NCI-H128 (cell line): Measurements from ENCODE around the gene APRT.

Experiments used
- DNase-seq: peaks from one replicate; lab custom pipeline; 2025; ENCODE audit not compliant: unreplicated experiment; lab: John Stamatoyannopoulos, UW

APRT gene

GRCh38 chr16:88809068-88809675 lies 2.6 kb downstream of the APRT start:
- DNase-seq, result no peak

DNA sequence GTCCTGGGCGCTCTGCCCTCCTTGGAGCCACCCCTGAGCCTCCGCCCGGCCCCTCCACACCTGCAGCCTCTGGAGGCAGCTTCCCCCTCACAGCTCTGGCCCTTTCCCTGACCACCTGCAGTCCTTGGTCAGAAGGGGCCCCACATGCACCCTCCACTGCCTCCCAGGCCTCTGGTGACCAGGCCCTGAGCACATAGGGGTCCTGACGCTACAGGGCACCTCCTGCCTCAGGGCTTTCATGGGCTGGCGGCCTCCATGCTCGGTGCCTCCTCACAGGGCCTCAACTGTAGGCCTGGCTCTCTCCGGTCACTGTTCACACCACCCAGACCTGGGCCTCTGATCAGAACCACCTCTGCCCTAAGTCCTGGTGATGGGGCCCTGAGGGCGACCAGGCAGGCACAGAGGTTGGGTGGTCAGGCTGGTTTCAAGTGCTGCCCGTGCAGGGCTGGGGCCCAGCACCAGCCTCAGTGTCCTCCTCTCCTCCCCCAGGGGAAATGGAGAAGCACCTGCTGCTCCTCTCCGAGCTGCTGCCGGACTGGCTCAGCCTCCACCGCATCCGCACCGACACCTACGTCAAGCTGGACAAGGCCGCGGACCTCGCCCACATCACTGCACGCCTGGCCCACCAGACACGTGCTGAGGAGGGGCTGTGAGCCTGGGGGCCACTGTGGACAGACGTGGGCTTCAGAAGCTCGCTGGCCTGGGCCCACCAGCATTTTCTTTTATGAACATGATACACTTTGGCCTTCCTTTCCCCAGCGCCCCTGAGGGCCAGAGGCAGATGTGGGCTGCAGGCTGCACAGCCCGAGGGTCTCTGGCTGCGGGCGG lies 3.9 kb downstream of the APRT start:
- DNase-seq, result no peak

GRCh38 chr16:88807142-88807625 lies 4.5 kb downstream of the APRT start:
- no peak for DNase-seq

DNA sequence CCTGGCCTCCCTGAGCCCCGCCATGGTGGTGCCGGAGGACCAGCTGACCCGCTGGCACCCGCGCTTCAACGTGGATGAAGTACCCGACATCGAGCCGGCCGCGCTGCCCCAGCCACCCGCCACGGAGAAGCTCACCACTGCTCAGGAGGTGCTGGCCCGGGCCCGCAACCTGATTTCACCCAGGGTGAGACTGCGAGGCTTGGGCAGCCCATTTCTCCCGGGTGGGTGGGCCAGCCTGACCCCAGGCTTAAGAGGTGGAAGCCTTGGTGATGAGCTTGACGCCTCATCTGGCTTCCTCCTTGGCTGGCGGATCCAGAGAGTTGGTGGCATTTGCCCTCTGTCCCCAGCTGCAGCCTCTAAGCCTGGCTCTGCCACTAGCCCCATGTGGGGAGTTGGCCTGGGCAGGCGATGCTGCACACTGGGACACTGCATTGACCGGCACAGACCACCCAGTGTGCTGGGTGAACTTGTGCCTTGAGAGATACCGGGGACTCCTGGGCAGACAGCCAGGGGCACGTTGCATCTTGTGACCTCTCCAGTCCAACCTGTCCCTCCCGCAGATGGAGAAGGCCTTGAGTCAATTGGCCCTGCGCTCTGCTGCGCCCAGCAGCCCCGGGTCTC lies 5.1 kb downstream of the APRT start:
- DNase-seq, result no peak

DNA sequence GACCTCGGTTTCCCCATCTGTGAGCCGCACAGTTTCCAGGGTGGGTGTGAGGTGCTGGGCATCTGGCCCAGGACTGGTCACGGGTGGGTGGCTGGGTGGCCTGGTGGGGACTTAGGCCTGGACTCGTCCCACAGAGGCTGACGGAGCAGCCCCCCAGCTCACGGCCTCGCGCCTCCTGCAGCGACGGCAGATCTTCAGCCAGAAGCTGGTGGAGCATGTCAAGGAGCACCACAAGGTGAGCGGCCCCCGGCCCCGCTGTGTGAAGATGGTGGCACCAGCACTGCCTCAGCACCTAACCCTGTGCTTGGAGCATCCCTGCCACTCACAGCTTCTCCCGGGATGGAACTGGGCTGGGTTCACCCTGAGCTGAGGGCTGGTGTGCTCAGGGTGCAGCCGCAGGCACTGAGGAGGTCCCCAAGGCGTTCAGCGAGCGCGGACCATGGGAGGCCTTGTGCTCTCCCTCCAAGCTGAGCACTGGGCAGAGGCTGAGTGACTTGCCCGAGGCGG lies 5.8 kb downstream of the APRT start:
- no peak for DNase-seq

DNA sequence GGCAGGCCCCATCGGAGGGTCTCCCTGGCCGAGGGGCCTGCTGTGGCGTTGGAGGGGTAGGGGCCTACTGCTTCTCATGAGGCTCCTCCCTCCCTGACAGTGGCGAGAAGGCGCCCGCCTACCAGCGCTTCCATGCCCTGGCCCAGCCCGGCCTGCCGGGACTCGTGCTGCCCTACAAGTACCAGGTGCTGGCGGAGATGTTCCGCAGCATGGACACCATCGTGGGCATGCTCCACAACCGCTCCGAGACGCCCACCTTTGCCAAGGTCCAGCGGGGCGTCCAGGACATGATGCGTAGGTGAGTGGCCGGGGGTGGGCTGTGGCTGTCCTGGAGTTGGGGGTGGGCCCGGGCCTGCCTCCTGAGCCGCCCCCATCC lies 6.4 kb downstream of the APRT start:
- DNase-seq, result no peak

- no peak for DNase-seq
Measured at GRCh38 chr16:88804552-88805339, 7.0 kb downstream of the APRT start.

DNA sequence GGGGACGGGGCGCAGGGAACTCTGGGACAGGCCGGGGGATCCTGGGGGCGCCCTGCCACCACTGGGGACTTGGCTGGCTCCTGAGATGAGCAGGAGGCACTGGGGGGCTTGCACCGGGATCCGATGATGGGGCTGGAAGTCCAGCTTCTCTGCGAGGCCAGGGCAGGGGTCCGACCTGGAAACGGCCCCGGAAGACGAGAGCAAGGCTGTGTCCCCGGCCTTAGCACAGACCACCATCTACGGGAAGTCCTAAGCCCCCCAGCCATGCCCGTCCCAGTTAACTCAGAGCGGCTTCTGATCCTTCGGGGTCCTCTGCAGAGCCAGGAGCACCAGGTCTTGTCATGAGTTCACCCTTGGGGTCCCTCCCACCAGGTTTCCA lies 7.6 kb downstream of the APRT start:
- DNase-seq, result no peak

DNA sequence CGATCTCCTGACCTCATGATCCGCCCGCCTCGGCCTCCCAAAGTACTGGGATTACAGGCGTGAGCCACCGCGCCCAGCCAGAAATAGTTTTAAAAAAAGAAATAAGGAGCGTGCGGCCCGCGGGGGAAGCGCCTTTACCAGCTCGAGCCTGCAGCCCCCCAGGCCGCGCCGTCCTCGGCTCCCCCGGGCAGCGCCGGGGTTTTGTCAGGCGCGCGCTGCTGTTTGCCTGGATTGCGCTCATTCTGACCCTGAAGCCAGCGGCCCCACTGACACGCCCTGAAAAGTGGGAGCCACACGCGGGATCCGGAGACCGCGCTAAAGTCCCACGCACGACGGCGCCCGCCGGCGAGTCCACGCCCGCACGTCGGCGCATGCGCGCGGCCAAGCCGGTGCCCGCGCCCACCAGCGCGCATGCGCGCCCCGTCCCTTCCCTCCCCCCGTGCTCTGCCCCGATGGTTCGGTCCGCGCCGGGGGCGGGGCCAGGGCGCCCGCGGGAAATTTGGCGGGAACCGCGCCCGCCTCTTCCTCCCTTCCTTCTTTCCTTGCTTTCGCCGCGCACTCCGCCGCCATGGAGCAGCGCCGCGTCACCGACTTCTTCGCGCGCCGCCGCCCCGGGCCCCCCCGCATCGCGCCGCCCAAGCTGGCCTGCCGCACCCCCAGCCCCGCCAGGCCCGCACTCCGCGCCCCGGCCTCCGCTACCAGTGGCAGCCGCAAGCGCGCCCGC lies 8.3 kb downstream of the APRT start, which contains the start of gene CDT1:
CDT1 (plus strand) TSS at position 526 of the 724 bp plus-strand sequence; CDS start at position 569, 43 bp downstream.
- peak; percentile 17 for DNase-seq

- no peak for DNase-seq
Measured at GRCh38 chr16:88800277-88800592, 11.5 kb downstream of the APRT start.

DNA sequence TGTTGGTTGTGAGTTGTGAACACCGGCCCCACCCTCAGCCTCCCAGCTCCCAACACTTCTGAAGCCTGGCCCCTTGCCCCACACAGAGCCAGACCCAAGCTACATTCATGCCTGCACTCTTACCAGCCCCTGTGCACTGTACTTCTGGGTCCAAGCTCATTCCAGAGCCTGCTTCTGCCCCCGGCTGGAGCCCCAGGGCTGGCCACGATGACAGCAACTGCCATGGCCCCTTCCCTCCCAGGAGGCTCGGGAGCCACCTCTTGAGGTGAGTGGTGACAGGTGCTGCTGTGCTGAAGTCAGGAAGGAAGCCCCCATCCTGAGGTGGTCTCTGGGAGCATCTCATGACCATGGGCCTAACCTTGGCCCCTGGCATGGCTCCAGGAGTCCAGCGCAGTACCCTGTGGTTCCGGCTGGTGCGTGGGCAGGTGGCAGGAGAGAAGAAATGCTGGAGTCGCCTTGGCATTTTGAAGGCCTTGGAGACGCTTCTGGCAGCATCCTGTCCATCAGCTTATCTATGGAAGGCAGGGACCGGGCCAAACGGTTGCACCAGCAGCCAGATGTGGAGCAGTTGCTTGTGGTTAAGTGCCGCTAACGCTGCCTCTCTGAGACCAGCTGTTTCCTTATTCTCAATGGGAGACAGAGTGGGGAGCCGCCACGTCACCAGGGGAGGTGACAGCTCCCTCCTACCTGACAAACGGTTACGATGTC lies 12.0 kb downstream of the APRT start:
- DNase-seq, result no peak

DNA sequence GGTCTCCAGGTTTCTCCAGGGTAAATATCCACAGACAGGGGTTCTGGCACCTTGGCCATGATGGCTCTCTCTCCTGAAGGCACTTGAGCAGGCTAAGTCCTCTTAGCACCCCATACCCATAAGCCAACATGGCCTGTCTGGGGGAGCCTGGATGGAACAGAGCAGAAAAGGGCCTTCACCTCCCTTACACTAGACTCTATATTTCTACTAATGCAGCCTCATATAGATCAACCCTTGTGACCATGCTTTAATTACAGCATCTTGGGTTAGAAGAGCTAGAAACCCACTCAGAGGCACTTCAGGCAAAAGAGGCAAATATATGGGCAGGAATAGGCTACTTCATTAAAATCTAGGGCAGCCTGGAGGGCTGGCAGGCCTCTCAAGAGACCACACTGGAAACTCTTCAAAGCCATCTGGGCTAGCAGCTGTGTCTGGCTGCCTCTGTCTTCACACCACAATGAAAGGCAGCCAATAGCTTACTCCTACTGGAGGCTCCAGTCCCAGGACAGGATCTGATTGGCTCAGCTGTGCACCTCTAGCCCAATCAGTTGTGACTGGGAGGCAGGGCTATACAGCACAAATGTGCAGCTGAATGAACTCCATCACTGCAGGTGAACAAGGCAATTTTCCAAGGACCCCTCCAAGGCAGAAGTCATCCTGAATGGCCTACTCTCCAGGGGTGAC lies 12.8 kb downstream of the APRT start:
- DNase-seq, result no peak

- DNase-seq, result no peak
Measured at GRCh38 chr16:88798073-88798472, 13.7 kb downstream of the APRT start.

- no peak for DNase-seq
Measured at GRCh38 chr16:88796278-88796677, 15.4 kb downstream of the APRT start.

DNA sequence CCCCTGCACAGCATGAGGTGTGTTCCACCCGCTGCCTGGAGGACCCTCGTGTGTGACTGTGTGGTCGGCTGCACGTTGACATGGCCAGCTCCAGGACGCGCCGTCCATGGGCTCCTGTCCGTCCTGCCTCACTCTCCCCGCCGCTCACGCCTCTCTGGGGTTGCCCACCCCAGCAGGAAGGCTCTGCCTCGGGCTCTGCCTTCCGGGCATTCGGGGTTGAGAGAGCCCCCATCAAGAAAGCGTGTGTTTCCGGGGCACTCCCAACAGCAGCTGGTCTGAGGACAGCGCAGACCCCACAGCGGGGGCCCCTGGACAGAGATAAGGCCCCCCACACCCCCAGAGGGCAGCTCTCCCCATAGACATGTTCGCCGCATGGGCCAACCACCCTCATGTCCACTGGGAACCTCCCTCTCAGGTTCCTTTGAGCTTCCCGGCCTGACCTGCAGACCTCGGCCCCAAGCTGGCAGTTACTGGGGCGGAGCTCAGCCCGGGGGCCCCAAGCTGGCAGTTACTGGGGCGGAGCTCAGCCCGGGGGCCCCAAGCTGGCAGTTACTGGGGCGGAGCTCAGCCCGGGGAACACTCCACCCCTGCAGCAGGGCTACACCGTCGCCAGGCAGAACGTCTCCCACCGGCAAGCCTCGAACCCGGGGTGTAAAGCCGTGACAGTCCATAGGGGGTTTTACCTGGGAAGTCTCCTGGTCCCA lies 18.3 kb downstream of the APRT start:
- no peak for DNase-seq

- no peak for DNase-seq
Measured at GRCh38 chr16:88792668-88793250, 19.0 kb downstream of the APRT start.

GRCh38 chr16:88792078-88792550 lies 19.6 kb downstream of the APRT start:
- no peak for DNase-seq
